Suprapubic skin (tissue), 3 donors: Measurements from ENCODE around the gene B4GALNT4.

ENCODE experiments used
- EP300 ChIP-seq: sonication (generic); formaldehyde crosslinking; IDR thresholded peaks from one replicate; pipeline ENCODE4 v1.6.1; 2017; ENCODE audit warnings: antibody characterized with exemption
- TF ChIP-seq, protein P1 (sequence below), 2 donors: fragments of 200-600 bp in 1 of 2; fragments of 450-650 bp in 1 of 2; sonication (generic) in 1 of 2; IDR thresholded peaks; one replicate each; pipeline ENCODE4 v1.5.1; 2016 to 2019; ENCODE audit warnings: antibody characterized with exemption in 2 of 2, mild to moderate bottlenecking in 1 of 2, moderate library complexity in 1 of 2

DNA sequence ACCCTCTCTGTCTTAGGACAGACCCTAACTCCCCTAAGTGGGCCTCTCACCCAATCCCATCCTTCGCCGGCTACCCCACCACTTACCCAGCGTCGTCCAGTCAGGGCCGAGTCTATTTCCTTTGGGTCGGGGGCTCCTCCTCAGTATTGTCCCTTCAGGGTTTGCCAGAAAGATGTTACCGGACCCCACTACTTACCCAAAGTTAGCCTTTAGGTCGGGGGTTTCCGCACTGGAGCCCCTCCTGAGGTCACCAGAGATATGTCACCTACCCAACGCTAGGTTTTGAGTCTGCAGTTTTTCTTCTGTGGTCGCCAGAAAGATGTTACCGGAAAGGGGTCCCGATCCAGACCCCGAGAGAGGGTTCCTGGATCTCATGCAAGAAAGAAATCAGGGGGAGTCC is 17.9 kb upstream of the B4GALNT4 start:
- TF ChIP-seq EP300, result no peak
- TF ChIP-seq, protein P1, sequence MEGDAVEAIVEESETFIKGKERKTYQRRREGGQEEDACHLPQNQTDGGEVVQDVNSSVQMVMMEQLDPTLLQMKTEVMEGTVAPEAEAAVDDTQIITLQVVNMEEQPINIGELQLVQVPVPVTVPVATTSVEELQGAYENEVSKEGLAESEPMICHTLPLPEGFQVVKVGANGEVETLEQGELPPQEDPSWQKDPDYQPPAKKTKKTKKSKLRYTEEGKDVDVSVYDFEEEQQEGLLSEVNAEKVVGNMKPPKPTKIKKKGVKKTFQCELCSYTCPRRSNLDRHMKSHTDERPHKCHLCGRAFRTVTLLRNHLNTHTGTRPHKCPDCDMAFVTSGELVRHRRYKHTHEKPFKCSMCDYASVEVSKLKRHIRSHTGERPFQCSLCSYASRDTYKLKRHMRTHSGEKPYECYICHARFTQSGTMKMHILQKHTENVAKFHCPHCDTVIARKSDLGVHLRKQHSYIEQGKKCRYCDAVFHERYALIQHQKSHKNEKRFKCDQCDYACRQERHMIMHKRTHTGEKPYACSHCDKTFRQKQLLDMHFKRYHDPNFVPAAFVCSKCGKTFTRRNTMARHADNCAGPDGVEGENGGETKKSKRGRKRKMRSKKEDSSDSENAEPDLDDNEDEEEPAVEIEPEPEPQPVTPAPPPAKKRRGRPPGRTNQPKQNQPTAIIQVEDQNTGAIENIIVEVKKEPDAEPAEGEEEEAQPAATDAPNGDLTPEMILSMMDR (IDR thresholded peaks at IDR 0.05), result no peak
